AG09319 (cell line): Measurements from ENCODE around the gene BPTF.
"Not testable (repeated sequence)": the region's sequence is repeated elsewhere in the genome, so short reads cannot be mapped to it uniquely, and the experiment has no call there.

Source experiments
- DNase-seq: peaks from one replicate; pipeline ENCODE4 v3.0.0-alpha.2; 2010; ENCODE audit warnings: low read depth; ENCODE audit errors: extremely low read depth
- CTCF ChIP-seq: IDR thresholded peaks from 2 replicates; pipeline ENCODE4 v1.5.1; 2011; ENCODE audit warnings: low read depth, mild to moderate bottlenecking, inconsistent platforms, low read length, moderate library complexity

Gene BPTF

GRCh38 chr17:67837965-67838364, 12.7 kb downstream of the BPTF start:
- no peak for TF ChIP-seq CTCF
- no peak for DNase-seq

- no peak for DNase-seq
- TF ChIP-seq CTCF = no peak
Observed at GRCh38 chr17:67838538-67838937, 13.2 kb downstream of the BPTF start.

GRCh38 chr17:67841992-67842391, 16.7 kb downstream of the BPTF start:
- no peak for TF ChIP-seq CTCF
- no peak for DNase-seq

GRCh38 chr17:67842648-67843047, 17.3 kb downstream of the BPTF start:
- no peak for TF ChIP-seq CTCF
- DNase-seq = no peak

- no peak for TF ChIP-seq CTCF
- no peak for DNase-seq
Observed at GRCh38 chr17:67845374-67845773, 20.1 kb downstream of the BPTF start.

GRCh38 chr17:67848189-67848588, 22.9 kb downstream of the BPTF start:
- not testable (repeated sequence) for DNase-seq

GRCh38 chr17:67848846-67849245, 23.5 kb downstream of the BPTF start:
- not testable (repeated sequence) for DNase-seq

GRCh38 chr17:67850991-67851631, 25.8 kb downstream of the BPTF start:
- DNase-seq = no peak
- TF ChIP-seq CTCF = no peak

GRCh38 chr17:67853703-67854102, 28.4 kb downstream of the BPTF start:
- no peak for TF ChIP-seq CTCF
- DNase-seq = no peak
